Psoas muscle (tissue), 8 donors: ENCODE results near the gene SCAMP1. TPM values are rescaled to one million over a fixed set of nuclear protein-coding genes. Genes with fewer than 3 reads are reported as not detected.
"Not testable (repeated sequence)": the region's sequence is repeated elsewhere in the genome, so short reads cannot be mapped to it uniquely, and the experiment has no call there.

Experiments
- ATAC-seq, 4 donors: fragments of 200-7000 bp; cut with Tn5 transposase; one replicate each; pipeline ENCODE4 v1.9.1; 2020; ENCODE audit warnings: moderate library complexity in 3 of 4, mild to moderate bottlenecking in 2 of 4
- DNase-seq, 2 donors: peaks; one replicate each; pipeline ENCODE4 v3.0.0-alpha.2; 2020
- H3K27ac ChIP-seq: fragments of 200-600 bp; one replicate; pipeline ENCODE4 v1.8.0; 2022
- H3K27me3 ChIP-seq, 3 donors: fragments of 200-600 bp in 1 of 3; one replicate each; pipeline versions ENCODE4 v1.6.1 to v1.8.0; 2013 to 2022; ENCODE audit warnings: low read length in 2 of 3, mild to moderate bottlenecking in 2 of 3, moderate library complexity in 1 of 3; ENCODE audit not compliant: insufficient read depth in 3 of 3
- H3K36me3 ChIP-seq, 2 donors: fragments of 200-600 bp in 1 of 2; one replicate each; pipeline versions ENCODE4 v1.6.1 to v1.8.0; 2013 to 2022; ENCODE audit warnings: low read depth in 1 of 2, mild to moderate bottlenecking in 1 of 2, moderate library complexity in 1 of 2; ENCODE audit not compliant: insufficient read depth in 1 of 2
- H3K4me1 ChIP-seq: fragments of 200-600 bp; one replicate; pipeline ENCODE4 v1.8.0; 2022
- H3K4me3 ChIP-seq: fragments of 200-600 bp; one replicate; pipeline ENCODE4 v1.8.0; 2022; ENCODE audit warnings: mild to moderate bottlenecking
- H3K9me3 ChIP-seq: fragments of 200-600 bp; one replicate; pipeline ENCODE4 v1.8.0; 2022
- WGBS, 3 donors: extraction: QIAGEN DNeasy Blood & Tissue Kit; methylation state at CpG; one replicate each; pipeline versions ENCODE4 v1.1.6 to v1.1.7; 2013; 5-methylcytosine and 5-hydroxymethylcytosine counted together
- intact Hi-C, 2 donors: fragments of 100-400 bp; cut with DNase I; formaldehyde crosslinking; loops; one replicate each; pipeline versions ENCODE4 v1.11.0 to v1.14.2; 2022
- polyA plus RNA-seq, 3 donors: library from polyadenylated mRNA; stranded (reverse); fragments of 200-250 nt; gene quantifications; one replicate each; pipeline ENCODE4 v1.2.3, GENCODE V29; 2013
- total RNA-seq, 4 donors: library from RNA; stranded (reverse); fragmentation: NEBNext Ultra II Directional in 2 of 4; extraction: Animal tissue kit (Norgen Biotek cat#: 25700) in 2 of 4; gene quantifications; one replicate each; pipeline versions ENCODE4 v1.2.1 to v1.2.4, GENCODE V29; 2021 to 2023
- TF ChIP-seq, protein P1 (sequence below): fragments of 200-600 bp; IDR thresholded peaks from one replicate; pipeline ENCODE4 v1.8.0; 2022; ENCODE audit warnings: antibody characterized with exemption
- donor health status: healthy with polysubstance abuse.
- donor health status: DM: no; HTN: no; CAD: no; lungs with moderate emphysema.
- donor health status: Bipolar disorder and iron deficiency.
- donor health status: healthy.
- donor health status: DM: yes; HTN: yes; CAD: no.
- donor health status: DM: no; HTN: no; CAD: no.
- donor health status: DM: no; HTN: no; CAD: no.
- donor health status: DM: yes; HTN: yes; CAD: no.

Gene SCAMP1
- total and polyA plus RNA-seq, 7 donors: 7.2 to 28.4 (median 16.4) TPM

DNA sequence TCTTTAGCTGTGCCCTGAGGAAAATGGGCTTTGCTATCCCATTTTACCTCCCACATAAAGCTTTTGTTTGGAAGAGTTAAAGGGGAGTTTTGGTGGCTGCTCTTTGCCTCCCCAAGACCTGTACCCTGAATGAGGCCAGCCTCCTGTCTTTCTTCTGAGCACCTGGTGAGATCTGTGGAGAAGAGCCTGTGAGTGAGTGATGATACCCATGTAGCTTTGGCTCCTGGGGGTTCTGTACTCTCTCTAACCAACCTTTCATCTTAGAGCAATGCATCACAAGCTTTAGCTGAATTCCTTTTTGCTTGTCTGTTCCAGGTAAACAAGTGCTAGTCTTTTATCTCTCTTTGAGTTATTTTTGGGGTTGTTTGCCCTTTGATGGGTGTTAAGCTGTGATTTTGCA lies 73.6 kb downstream of the SCAMP1 start:
- intact Hi-C loops: no loop called here
- Histone ChIP-seq H3K4me3 (no peak overlapping the region), H3K27ac (no peak overlapping the region), H3K9me3 (no peaks in the 10 kb centered on the region), H3K27me3 (no peaks in the 10 kb centered on the region), H3K4me1 (no peaks in the 10 kb centered on the region), H3K36me3 (peaks cover 0 to 6% of the 10 kb centered on the region in 2 donors)
- ATAC-seq: no peak
- no peak for DNase-seq
- TF ChIP-seq, protein P1, sequence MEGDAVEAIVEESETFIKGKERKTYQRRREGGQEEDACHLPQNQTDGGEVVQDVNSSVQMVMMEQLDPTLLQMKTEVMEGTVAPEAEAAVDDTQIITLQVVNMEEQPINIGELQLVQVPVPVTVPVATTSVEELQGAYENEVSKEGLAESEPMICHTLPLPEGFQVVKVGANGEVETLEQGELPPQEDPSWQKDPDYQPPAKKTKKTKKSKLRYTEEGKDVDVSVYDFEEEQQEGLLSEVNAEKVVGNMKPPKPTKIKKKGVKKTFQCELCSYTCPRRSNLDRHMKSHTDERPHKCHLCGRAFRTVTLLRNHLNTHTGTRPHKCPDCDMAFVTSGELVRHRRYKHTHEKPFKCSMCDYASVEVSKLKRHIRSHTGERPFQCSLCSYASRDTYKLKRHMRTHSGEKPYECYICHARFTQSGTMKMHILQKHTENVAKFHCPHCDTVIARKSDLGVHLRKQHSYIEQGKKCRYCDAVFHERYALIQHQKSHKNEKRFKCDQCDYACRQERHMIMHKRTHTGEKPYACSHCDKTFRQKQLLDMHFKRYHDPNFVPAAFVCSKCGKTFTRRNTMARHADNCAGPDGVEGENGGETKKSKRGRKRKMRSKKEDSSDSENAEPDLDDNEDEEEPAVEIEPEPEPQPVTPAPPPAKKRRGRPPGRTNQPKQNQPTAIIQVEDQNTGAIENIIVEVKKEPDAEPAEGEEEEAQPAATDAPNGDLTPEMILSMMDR: no peak

DNA sequence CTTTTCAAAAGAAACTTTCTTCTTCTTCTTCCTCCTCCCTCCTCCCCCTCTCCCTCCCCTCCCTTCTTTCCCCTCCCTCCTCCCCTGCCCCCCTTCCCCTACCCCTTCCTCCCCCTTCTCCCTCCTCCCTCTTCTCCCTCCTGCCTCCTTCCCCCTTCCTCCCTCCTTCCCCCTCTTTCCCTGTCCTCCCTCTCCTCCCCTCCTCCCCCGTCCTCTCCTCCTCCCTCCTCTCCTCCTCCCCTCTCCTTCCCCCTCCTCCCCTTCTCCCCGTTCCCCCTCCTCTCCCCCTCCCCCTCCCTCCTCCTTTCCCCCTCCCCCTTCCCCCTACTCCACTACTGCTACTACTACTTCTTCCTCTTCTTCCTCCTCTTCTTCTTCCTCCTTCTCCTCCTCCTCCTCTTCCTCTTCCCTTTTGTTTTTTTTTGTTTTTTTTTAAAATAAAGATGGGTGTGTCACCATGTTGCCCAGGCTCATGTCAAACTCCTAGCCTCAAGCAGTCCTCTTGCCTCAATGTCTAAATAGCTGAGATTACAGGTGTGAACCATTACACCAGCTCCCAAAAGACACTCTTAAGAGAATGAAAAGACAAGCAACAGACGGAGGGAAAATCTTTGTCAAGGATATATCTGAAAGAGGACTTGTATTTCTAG lies 87.5 kb downstream of the SCAMP1 start:
- no peak overlapping the region for H3K4me3 ChIP-seq
- intact Hi-C loops: no loop called here
- H3K27me3 ChIP-seq: no peaks in the 10 kb centered on the region
- ATAC-seq (no peak), DNase-seq (no peak)
- H3K4me1 ChIP-seq: no peaks in the 10 kb centered on the region
- no peaks in the 10 kb centered on the region for H3K9me3 ChIP-seq
- H3K36me3 ChIP-seq: peaks cover 0 to 7% of the 10 kb centered on the region in 2 donors
- no peak overlapping the region for H3K27ac ChIP-seq
- TF ChIP-seq, protein P1: no peak
- WGBS, 3 donors: 81 to 96% (median 90%) methylated on average over 1 to 3 of the region's 3 CpGs

GRCh38 chr5:78449103-78449502 lies 88.7 kb downstream of the SCAMP1 start:
- ATAC-seq (no peak), DNase-seq (no peak)
- no peak overlapping the region for H3K4me3 ChIP-seq
- no peaks in the 10 kb centered on the region for H3K9me3 ChIP-seq
- intact Hi-C loops: no loop called here
- peaks cover 0 to 7% of the 10 kb centered on the region in 2 donors for H3K36me3 ChIP-seq
- no peaks in the 10 kb centered on the region for H3K27me3 ChIP-seq
- H3K27ac ChIP-seq: no peak overlapping the region
- H3K4me1 ChIP-seq: no peaks in the 10 kb centered on the region
- TF ChIP-seq, protein P1: no peak

- H3K9me3 ChIP-seq, ATAC-seq, H3K27ac ChIP-seq, H3K4me3 ChIP-seq, H3K36me3 ChIP-seq, H3K27me3 ChIP-seq, DNase-seq, intact Hi-C loops, H3K4me1 ChIP-seq: not testable (repeated sequence)
- 74 to 90% (median 84%) methylated on average over 6 to 14 of the region's 14 CpGs for WGBS, 3 donors
These were observed 97.1 kb downstream of the SCAMP1 start for GRCh38 chr5:78457507-78457906.

DNA sequence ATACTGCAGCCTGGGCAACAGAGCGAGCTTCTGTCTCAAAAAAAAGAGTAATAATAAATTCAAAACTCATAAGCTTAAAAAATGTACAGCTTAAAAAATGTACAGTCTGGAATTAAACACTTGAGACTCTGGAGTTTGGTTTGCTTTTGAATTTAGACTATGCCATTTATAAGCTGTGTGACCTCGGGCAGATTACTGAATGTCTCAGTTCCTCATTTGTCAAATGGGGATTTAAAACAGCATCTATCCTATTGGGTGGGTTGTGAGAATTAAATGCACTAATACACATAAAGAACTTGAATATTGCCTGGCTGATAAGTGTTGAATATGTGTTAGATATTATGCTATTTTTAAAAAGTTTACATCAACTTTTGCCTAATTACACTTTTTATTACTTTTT lies 98.4 kb downstream of the SCAMP1 start:
- ATAC-seq (no peak), DNase-seq (no peak)
- no peak overlapping the region for H3K4me3 ChIP-seq
- H3K27ac ChIP-seq: no peak overlapping the region
- TF ChIP-seq, protein P1: no peak
- no peaks in the 10 kb centered on the region for H3K36me3 ChIP-seq
- WGBS, 3 donors: 93 to 99% (median 94%) methylated on average over 2 of the region's 2 CpGs
- no peaks in the 10 kb centered on the region for H3K9me3 ChIP-seq
- intact Hi-C loops: no loop called here
- H3K4me1 ChIP-seq: no peaks in the 10 kb centered on the region
- no peaks in the 10 kb centered on the region for H3K27me3 ChIP-seq
